OCI-LY1 (cell line): Measurements from ENCODE around the gene FAXDC2.

Experiments used
- CTCF ChIP-seq: fragments of 200-600 bp; sonication (generic), shearing (Covaris generic); IDR thresholded peaks from 2 replicates; pipeline ENCODE4 v1.5.1; 2017; ENCODE audit warnings: mild to moderate bottlenecking, antibody characterized with exemption, low read length, moderate library complexity, mixed read lengths
- EZH2 ChIP-seq: fragments of 200-600 bp; sonication (generic), shearing (Covaris generic); IDR thresholded peaks from 2 replicates; pipeline ENCODE4 v1.8.0; 2017; ENCODE audit warnings: borderline replicate concordance, mixed run types, mild to moderate bottlenecking, antibody characterized with exemption, low read length, moderate library complexity, mixed read lengths

DNA sequence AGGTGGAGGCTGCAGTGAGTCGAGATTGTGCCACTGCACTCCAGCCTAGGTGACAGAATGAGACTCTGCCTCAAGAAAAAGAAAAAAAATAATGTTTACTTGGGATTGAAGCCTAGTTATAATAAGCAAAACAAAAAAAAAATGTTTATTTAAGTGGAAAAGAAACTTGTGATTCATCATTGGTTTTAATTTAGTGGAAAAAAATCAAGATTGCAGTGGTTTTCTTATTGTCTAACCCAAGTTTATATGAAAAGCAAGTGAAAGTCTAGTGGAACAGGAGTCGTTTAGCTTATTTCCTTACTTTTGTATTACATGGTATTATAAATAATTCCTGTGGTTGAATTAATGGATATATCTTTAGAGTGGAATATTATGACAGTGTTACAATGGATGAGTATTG lies 16.4 kb upstream of the FAXDC2 start:
- TF ChIP-seq CTCF (no peak), EZH2 (no peak)
